Measurements from ENCODE around the gene MAPKAP1.

MAPKAP1 gene

DNA sequence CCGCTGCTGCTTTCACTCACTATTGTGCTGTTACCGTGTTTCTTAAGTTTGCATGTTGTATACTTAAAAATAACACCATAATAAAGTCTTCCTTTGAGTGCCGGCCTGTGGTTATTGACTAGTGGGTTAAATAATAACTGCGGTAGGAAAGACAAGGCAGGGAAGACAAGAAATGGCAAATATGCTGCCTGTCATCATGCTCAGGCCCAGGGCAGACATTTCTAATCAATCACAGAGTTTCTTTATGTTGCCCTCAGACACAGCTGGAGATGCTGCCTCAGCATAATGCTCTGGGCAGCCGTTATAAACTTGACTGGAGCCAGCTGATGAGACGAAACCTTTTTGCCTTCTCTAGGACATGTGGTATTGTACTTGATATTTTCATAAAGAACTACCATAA lies 230.4 kb downstream of the MAPKAP1 start:
- TF ChIP-seq, protein P1, sequence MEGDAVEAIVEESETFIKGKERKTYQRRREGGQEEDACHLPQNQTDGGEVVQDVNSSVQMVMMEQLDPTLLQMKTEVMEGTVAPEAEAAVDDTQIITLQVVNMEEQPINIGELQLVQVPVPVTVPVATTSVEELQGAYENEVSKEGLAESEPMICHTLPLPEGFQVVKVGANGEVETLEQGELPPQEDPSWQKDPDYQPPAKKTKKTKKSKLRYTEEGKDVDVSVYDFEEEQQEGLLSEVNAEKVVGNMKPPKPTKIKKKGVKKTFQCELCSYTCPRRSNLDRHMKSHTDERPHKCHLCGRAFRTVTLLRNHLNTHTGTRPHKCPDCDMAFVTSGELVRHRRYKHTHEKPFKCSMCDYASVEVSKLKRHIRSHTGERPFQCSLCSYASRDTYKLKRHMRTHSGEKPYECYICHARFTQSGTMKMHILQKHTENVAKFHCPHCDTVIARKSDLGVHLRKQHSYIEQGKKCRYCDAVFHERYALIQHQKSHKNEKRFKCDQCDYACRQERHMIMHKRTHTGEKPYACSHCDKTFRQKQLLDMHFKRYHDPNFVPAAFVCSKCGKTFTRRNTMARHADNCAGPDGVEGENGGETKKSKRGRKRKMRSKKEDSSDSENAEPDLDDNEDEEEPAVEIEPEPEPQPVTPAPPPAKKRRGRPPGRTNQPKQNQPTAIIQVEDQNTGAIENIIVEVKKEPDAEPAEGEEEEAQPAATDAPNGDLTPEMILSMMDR (IDR thresholded peaks at IDR 0.05), result no peak
- Histone ChIP-seq H3K4me1 (ENCODE audit: control insufficient read depth in 1 of 2, insufficient read depth in 1 of 2, low read depth in 1 of 2, low read length in 1 of 2) (no peaks in the 10 kb centered on the region), H3K27ac (no peak overlapping the region), H3K4me3 (ENCODE audit: low read depth in 1 of 2, low read length in 1 of 2) (no peak overlapping the region), H3K27me3 (no peaks in the 10 kb centered on the region), H3K36me3 (peaks cover 45% of the 10 kb centered on the region), H3K9me3 (no peaks in the 10 kb centered on the region)

DNA sequence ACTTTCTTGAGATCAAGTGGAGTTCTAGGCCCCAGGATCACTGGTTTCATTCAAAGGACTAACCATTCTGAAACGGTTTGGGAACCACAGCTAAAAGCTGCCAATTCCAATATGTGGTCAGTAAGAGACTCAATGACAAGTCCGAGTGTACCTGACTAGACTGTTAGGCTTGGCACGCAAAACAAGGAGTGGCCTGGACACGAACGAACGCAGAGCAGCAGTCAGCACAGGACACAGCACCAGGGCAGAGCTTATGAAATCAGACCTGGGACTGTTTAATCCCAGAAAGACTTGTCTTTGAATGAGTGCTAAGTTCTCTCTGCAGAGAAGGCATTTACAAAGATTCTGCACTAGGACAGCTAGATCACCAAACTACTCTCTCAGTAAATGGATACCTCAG lies 231.6 kb downstream of the MAPKAP1 start:
- TF ChIP-seq, protein P1 (IDR thresholded peaks at IDR 0.05), result no peak
- no peaks in the 10 kb centered on the region for H3K4me1 ChIP-seq (ENCODE audit: control insufficient read depth in 1 of 2, insufficient read depth in 1 of 2, low read depth in 1 of 2, low read length in 1 of 2)
- no peak overlapping the region for H3K4me3 ChIP-seq (ENCODE audit: low read depth in 1 of 2, low read length in 1 of 2)
- no peak overlapping the region for H3K27ac ChIP-seq
- H3K36me3 ChIP-seq, result peaks cover 44% of the 10 kb centered on the region
- H3K27me3 ChIP-seq, result no peaks in the 10 kb centered on the region
- H3K9me3 ChIP-seq, result no peaks in the 10 kb centered on the region

- Histone ChIP-seq H3K27ac (no peak overlapping the region), H3K27me3 (no peaks in the 10 kb centered on the region)
- TF ChIP-seq, protein P1 (IDR thresholded peaks at IDR 0.05), result no peak
Measured at GRCh38 chr9:125472926-125473701, 233.9 kb downstream of the MAPKAP1 start.

DNA sequence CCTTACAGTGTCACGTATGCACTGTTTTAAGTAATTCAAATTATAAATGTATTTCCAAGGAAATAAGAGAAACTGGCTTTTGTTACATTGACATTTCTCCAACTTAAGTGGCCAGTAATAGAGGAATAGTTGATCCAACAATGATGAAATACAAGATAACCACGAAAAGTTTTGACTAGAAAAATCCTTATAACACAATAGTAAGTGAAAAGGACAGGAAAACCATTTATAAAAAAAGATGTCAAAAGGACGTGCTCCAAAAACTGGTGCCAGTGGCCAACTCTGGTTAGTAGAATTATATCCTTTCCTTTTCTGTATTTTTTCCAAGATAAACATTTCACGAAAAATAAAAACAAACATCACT lies 234.5 kb downstream of the MAPKAP1 start:
- H3K4me3 ChIP-seq (ENCODE audit: low read depth in 1 of 2, low read length in 1 of 2), result no peak overlapping the region
- H3K36me3 ChIP-seq, result peaks cover 37% of the 10 kb centered on the region
- H3K27me3 ChIP-seq, result no peaks in the 10 kb centered on the region
- no peak overlapping the region for H3K27ac ChIP-seq
- no peaks in the 10 kb centered on the region for H3K9me3 ChIP-seq
- no peaks in the 10 kb centered on the region for H3K4me1 ChIP-seq (ENCODE audit: control insufficient read depth in 1 of 2, insufficient read depth in 1 of 2, low read depth in 1 of 2, low read length in 1 of 2)
- TF ChIP-seq, protein P1 (IDR thresholded peaks at IDR 0.05), result no peak

More at GRCh38 chr9:125472926-125473701, 233.9 kb downstream of the MAPKAP1 start:
- Histone ChIP-seq H3K4me3 (ENCODE audit: low read depth in 1 of 2, low read length in 1 of 2) (no peak overlapping the region), H3K4me1 (ENCODE audit: control insufficient read depth in 1 of 2, insufficient read depth in 1 of 2, low read depth in 1 of 2, low read length in 1 of 2) (no peaks in the 10 kb centered on the region), H3K9me3 (no peaks in the 10 kb centered on the region), H3K36me3 (peaks cover 31% of the 10 kb centered on the region)

DNA sequence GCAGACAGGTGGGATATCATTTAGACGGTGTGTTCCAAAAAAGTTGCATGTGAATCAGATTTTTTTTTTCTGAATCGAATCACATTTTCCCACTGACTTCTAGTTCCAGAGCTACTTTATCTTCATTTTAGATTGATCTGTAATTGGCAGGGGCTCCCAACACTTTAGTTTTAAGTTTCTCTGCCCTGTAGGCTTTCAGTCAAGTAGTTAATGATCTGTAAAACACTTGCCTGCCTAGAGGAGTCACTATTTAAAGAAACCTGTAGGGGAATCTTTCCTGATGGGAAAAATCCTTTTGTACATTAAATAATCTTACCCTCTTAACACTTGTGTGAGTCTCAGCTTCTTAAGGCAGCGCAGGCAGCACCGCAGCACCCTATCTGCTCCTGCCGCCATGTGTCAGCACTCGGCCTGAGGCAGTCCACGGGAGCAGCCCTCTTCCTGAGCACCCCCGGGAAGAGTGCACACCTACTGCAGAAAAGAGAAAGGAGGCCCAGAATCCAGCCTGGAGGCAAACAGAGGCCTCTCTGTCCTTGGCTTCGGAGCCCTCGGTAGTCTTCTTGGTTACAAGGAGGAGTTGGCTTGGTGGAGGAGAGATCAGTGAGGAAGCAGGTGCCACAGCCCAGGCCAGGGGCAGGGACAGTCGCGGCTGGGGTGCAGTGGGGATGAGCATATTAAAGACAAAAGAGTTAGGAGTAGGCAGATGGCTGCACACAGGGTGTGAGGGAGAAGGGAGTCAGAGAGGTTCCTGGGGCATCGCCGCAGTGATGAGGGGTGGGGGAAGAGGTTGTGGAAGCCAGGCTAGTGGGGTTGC lies 236.0 kb downstream of the MAPKAP1 start:
- Histone ChIP-seq H3K4me3 (ENCODE audit: low read depth in 1 of 2, low read length in 1 of 2) (no peak overlapping the region), H3K9me3 (no peaks in the 10 kb centered on the region), H3K36me3 (peaks cover 43% of the 10 kb centered on the region), H3K27me3 (no peaks in the 10 kb centered on the region), H3K4me1 (ENCODE audit: control insufficient read depth in 1 of 2, insufficient read depth in 1 of 2, low read depth in 1 of 2, low read length in 1 of 2) (no peaks in the 10 kb centered on the region), H3K27ac (no peak overlapping the region)
- TF ChIP-seq, protein P1 (IDR thresholded peaks at IDR 0.05), result no peak
